ENCODE data around the gene MLN.
"Not testable (repeated sequence)": the region's sequence is repeated elsewhere in the genome, so short reads cannot be mapped to it uniquely, and the experiment has no call there.

Gene MLN

DNA sequence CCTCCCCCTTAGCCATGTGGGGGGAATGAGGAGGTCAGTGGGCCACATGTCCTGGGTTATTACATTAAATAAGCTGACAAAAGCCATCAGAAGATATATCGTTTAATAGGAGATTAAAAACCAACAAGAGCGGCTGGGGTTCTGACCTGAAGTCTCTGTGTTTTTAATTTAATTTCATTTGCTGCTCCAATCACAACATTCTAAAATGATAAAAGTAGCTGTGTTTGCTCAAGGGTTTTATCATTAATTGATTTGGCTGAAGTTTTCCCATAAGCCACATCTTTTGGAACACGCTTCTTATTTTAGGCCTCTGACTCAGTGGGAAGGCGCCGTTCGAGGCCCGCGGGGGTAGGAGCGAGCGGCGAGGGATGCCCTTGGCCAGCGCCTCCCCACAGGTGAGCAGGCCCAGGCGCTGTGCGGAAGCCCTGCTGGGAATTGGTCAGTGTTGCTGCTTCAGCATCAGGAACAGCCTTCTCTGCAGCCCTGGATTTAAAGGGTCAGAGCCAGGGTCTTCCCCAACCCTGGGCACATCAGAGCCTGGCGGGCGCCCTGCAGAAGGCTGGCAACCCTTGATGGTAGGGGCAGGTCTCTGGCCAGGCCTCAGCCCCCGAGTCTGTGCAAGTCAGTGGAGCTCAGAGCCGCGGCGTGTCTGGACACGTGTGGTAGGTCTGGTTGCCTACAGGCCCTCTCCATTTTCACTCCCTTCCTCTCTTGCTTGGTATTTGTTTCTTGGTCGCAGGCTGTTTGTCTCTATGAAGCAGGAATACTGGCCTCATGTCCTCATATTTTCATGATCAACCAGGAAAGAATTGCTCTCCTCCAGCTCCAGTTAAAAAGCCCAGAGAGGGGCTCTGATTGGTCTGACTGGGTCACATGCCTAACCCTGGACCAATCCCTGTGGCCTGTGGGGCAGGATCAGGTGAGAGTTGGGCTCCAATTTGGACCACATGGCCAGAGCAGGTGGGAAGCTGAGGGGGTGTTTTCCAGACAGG is 30.9 kb upstream of the MLN start:
- no peak for DNase-seq (ENCODE audit: low spot score)

DNA sequence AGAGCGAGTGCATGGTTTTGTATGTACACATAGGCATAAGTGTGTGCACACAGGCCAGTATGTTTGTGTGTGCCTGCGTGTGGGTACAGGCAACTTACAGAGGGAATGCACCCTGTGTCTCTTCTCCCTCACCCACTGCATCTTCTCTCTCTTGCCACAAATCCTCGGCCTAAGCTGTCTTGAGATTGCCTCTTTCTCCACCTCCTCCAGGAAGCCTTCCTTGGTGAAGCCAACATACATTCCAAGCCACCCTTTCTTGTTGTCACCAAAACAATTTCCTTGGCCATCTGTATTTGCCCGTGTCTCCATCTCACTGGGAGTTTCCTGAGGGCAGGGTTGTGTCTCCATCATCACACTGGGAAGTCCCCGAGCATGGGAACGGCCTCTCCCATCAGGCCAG is 29.8 kb upstream of the MLN start:
- DNase-seq (ENCODE audit: low spot score), result no peak

DNA sequence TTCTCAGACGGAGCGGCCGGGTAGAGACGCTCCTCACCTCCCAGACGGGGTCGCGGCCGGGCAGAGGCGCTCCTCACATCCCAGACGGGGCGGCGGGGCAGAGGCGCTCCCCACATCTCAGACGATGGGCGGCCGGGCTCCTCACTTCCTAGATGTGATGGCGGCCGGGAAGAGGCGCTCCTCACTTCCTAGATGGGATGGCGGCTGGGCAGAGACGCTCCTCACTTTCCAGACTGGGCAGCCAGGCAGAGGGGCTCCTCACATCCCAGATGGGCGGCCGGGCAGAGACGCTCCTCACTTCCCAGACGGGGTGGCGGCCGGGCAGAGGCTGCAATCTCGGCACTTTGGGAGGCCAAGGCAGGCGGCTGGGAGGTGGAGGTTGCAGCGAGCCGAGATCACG is 29.0 kb upstream of the MLN start:
- DNase-seq (ENCODE audit: low spot score), result not testable (repeated sequence)

DNA sequence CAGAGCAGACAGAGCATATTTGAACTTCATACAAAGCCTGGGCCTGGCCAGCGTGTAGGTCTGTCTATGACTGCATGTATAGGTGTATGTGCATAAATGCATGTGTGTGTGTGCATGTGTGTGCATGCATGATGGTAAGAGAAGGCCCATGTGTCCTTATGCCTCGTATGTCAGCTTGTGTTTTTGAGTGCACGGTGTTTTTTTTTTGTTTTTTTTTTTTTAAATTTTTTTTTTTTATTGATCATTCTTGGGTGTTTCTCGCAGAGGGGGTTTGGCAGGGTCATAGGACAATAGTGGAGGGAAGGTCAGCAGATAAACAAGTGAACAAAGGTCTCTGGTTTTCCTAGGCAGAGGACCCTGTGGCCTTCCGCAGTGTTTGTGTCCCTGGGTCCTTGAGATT is 27.9 kb upstream of the MLN start:
- not testable (repeated sequence) for DNase-seq (ENCODE audit: low spot score)

DNA sequence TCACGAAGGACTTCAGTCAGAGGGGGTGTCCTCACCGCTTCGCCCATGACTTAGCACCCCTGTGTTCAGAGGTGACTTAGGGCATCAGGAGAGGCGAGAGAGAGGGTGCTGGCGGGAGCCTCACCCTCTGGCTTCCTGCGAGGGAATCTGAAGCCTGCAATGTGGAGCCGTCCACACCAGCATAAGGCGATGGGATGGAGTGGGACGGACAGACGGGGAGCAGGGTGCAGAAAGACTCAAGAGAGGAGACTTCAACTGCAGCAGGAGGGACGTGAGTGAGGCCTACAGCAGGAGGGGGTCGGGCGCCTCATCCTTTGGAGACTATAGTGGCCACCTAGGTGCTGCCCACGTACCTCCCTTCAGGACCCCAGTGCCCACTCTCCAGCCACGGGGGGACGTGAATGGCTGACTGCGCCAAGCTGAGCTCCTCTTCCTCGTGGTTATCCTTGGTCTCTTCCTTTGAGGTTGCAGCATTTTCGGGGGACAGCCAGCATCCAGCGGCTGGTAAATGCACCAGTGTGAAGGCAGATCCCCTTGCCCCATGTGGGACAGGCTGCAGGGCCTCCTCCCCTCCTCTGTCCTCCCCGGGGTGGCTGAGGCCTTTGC is 26.9 kb upstream of the MLN start:
- DNase-seq (ENCODE audit: low spot score), result no peak

DNA sequence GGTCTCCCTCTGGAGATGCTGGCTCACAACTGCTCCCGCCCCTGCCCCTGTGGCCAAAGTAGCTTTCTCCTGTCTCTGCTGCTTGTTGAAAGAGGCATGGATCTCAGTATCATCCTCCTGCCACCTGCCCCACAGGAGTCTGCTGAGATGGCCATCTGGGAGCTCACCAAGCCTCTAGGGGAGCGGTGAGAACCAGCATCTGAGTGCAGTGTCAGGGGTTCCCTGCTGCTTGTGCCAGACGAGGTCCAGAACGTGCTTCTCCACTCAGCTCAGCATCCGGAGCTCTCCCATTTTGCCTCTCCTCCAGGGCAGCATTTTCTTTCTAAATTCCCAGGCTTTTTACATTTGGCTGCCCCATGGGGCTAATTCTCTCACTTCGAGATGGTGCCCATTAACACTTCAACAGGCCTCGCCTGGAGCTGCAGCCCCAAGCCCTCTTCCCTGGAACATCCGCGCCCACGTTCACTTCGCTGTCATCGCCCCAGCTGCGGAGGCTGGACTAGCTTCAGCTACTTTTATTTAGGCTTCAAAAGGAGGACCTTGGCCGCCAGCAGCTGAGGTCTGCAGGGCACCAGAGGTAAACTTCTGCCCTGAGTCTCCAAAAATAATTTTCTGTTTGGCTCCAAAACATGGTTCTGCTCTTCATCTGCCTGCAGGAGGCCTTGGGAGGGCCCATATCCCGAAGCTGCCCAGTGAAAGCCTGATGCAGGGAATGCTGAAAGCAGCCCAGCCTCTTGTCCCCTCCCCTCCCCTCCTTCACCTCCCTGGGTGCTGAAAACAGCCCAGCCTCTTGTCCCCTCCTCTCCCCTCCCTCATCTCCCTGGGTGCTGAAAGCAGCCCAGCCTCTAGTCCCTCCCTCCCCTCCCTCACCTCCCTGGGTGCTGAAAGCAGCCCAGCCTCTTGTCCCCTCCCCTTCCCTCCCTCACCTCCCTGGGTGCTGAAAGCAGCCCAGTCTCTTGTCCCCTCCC is 25.2 kb upstream of the MLN start:
- no peak for DNase-seq (ENCODE audit: low spot score)

DNA sequence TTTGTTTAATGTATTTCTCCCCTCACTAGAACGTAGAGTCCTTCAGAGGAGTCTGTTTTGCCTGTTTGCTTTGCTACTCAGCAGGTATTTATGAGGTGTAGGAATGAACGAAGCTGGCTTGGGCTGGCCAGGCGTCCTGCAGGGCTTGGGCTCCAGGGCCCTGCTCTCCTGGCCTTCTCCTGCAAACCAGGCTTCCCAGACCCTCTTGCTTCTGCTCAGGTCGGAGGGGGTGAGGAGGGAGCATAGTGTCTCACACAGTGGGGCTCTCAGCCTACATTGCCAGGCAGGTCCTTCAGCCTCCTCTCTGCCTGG is 24.6 kb upstream of the MLN start:
- DNase-seq (ENCODE audit: low spot score), result no peak

DNA sequence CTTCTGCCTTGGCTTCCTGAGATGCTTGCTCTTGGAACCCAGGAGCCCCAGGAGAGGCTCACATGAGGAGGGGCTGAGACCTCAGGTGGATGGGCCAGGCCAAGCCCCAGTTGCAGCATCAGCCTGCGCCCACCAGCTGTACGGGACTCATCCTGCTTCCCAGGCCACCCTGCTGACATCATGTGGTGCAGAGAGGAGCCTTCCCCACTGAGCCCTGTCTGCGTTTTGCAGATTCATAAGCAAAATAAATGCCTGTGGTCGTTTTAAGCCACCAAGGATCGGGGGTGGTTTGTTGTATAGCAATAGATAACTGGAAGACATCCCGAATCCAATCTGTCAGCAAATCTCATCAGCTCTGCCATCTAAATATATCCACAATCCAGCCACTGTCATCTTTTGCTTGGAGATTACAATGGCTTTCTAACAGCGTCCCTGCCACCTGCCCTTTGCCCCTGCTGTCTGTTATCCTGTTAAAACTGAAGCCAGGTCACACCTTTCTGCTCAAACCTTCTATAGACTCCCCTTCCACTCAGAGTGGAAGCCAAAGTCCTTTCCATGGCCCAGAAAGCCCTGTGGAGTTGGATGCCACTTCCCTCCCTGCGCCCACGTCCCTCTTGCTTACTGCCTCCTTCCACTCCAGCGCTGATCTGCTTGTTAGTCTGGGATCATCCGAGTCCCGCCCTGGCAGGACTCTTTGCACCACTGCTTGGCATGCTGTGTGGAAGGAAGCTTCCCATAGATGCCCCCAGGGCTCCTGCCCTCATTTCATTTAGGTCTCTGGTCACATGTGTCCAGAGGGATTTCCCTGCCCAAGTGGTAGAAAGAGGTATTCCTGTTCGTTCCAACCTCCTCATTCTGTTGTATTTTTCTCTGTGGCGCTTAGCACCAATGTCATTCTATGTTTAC is 24.0 kb upstream of the MLN start:
- DNase-seq (ENCODE audit: low spot score), result no peak

DNA sequence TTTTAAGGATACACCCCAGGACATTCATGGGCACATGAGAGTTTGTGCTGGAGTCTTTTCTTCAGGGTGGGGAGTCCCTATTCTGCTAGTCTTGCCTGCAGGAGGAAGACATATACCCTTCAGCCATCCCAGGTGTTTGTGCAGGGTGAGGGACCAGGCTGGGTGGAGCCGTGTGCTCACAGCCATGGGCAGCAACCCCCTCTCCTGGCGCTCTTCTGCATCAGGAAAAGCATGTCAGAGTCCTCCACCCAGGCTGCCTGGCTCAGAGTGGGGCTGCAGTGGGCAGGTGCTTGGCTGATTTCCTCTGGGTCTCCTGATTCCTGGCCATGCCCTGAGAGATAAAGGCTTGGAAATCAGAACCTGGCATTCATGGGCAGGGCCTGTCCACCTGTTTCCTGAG is 22.7 kb upstream of the MLN start:
- DNase-seq (ENCODE audit: low spot score), result no peak

DNA sequence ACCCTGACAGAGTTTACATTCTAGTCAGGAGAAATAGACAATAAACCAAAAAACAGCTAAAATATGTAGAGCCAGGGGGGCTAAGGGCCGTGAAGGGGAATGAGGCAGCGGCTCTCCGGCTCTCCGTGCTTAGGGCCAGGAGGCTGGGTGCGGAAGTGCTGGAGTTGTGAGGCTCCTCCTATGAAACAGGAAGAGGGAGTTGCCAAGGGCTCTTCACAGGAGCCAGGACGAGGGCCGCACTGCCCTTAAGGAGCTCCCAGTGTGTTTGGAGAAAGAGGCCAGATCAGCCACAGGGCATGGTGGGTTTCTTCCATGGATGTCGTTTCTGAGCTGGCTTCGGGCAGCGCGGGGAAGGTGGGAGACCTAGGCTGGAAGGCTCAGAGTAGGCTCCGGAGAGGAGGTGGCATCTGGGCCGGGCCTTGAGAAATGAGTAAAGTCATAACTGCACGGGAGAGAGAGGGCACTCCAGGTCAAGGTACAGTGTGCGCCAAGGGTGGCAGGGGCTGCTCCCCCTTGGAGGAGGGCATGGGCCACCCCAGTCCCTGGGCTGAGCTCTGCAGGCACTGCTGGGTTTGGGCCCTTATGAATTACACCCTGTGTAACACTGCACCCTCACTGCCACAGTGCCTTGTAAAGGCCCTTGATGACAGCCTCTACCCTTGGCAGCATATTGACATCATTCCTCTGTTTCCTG is 20.8 kb upstream of the MLN start:
- no peak for DNase-seq (ENCODE audit: low spot score)

DNA sequence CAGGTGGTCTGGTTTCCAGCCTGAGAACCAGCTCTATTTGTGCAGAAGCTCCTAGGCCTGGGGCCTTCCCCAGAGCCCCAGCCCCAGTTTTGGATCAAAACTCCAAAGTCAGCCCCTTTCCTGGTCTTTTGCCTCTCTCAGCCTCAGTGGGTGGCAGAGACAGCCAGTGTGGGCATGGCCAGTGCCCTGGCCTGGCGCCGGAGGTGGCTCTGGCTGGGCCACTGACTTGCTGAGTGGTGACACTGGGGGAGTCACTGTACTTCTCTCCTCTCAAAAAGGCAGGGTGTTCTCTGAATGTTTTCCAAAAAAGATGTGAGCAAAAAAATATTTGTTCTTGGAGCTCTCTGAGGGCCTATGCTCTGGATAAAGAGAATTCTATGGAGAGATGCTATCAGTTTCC is 20.0 kb upstream of the MLN start:
- DNase-seq (ENCODE audit: low spot score), result no peak

DNA sequence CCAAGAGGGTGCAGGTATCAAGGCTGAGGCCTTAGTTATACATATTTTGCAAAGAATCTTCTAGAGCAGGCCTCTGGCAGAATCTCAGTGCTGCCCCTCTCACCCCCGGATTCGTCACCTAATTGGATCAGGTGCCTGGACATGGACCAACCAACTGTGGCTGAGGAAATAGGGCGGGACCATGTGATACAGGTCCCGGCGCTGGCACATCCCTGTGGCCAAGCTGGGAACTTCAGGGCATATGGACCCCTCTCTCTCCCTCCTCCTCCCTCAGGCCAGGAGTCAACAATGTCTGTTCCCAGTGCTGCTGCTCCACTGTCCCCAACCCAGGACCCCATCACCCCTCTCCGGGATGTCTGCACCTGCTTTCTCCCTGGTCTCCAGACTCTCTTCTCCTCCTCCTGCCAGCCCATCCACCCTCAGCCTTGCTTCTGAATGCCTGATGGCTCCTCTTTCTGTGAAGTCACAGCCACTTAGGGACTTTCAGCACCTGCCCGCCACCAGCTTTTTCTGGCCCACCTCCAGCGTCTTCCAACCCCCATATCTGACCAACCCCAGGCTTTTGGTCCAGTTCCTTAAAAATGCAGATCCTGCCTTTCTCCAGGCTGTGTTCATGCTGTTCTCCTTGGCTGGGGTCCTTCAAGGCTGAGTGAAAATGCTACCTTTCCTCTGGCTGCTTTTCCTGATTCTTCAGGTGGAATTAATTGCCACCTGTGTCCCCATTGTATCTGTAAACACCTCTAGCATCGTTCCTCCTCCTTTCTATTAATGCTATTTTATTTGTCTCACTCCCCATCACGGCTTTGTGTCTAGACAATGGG is 19.0 kb upstream of the MLN start:
- peak; percentile 55 for DNase-seq (ENCODE audit: low spot score)

DNA sequence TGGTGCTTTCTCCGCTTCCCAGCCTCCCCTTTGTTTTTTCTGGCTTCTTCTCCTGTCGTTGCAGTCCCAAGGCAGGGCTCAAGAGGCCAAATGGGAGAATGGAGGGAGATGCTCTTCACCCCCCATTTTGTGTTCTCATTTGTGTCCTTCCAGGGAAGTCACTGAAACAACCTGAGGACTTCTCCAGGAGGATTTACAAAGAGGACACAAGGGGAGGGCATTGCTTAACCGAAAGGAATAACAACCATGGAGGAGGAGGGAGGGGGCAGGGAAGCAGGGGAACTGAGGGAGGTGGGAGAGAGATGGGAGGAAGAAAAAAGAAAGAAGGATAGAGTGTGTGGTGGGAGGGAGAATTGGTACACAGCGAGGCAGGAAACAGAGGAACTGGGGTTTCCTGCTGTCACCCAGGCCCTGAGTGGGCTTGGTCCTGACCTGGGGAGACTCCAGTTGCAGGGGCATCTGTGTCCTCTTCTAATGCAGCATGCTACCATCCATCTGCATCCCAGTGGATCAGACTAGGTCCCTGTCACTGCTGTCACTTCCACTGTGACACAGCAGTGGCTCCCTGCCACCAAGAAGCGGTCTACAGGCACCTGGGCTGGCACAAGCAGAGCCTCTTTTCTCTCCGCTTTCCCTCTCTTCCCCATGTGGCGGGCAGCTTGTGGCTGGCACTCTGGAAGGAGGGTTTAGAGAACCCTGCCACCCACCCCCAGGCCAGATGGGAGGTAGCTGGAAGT is 17.1 kb upstream of the MLN start:
- DNase-seq (ENCODE audit: low spot score), result no peak

DNA sequence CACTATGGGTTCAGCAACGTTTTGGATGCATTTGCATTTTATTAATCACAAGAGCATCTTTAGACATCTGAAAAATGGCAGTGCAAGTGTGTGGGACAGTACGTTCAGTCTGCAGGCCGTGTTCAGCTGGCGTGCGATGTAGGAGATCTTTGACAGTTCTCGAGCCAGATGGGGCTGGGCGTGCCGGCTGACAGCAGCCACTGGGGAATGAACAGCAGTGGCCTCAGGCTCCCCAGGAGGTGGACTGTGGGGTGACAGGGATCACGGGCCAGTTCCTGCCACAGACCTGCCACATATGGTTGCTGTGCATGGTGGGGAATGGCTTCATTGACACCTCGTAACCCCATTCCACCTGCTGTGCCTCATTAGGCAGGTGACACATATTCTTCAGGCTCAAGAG is 16.4 kb upstream of the MLN start:
- DNase-seq (ENCODE audit: low spot score), result no peak

DNA sequence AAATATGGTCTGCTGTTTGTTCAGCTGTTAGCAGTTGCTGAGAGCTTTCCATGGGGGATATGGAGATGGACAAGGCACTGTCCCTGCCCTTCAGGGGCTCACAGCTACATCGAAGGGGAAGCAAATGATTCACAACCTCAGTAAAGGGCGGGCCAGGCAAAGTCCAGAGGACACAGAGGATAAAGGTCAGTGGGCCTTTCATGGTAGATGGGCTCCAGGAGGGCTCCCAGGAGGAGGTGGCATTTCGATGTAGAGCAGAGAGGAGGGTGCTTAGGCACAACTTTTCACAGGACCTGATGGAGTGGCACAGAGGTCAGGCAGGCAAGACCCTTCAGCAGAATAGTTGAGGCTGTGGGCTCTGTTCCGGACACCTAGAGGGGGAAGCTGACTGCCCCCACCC is 15.2 kb upstream of the MLN start:
- no peak for DNase-seq (ENCODE audit: low spot score)

DNA sequence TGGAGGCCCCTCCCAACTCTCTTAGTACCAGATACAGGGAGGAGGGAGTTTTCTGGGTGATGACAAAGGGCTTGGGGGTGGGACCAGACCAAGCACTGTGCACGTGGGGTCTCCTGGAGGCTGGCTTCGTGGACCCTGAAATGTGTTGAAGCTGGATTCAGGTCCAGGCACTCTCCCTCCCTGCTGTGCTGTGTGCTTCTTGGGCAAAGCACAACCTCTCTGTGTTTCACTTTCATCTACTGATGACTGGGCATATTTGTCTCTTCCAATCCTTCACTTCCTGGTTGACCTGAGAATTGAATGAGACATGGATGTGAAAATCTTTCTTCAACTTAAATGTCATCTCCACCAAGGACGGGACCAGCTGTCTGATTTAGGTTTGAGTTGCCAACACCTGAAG is 14.5 kb upstream of the MLN start:
- no peak for DNase-seq (ENCODE audit: low spot score)

DNA sequence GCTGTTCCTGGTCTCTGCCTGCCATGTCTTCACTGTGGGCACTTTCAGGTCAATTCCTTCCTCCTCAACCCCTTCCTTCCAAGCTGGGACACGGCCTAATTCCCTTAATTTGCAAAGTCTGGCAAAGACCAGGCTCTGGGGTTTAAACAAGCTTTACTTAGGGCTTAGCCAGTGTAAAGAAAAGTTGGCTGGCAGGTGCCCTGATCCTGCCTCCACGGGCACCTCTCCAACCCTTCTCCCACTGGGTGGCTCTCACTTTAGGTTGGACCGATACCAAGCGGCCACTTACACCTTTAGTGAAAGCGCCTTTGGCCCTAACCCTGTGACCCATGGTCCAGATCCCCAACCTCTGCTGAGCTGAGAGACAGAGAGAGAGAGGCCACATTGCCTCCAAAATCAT is 13.7 kb upstream of the MLN start:
- DNase-seq (ENCODE audit: low spot score), result no peak

DNA sequence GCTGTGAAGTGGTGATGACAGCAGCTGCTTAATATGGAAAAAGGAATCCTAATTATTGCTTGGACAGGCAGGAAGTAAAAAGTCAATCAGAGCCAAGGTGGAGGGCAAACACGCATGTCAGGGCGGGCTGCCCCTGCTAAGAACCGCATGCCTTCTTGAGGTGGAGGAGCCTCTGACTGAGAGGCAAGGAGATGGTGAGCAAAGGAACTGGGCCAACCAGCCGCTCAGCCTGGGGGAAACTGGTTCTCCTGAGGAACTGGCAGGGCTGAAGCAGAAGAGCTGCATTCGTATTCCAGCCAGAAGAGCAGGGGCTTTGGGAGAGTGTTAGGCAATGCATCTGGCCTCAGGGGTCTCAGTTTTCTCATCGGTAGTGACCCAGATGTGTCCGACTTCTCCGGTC is 13.1 kb upstream of the MLN start:
- DNase-seq (ENCODE audit: low spot score), result no peak

DNA sequence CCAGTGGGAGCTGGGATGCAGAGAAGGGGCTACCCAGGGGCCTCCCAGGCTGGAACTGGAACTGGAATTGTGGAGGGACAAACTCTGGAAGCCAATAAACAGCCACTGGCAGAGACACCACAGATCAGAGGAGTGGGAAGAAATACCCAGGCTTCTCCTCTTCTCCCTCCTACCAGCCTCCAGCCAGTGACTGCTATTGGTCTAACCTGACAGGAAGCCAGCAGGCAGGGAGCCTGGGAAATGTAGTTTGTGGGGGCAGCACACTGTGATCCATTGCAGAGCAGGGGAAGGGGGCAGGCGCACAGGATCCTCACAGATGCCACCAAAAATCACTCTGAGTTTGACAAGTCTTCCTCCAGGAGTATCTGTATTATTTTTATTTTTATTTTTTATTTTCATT is 12.1 kb upstream of the MLN start:
- DNase-seq (ENCODE audit: low spot score), result peak; percentile 23
